ENCODE measurements around the gene GPS1.

DNA sequence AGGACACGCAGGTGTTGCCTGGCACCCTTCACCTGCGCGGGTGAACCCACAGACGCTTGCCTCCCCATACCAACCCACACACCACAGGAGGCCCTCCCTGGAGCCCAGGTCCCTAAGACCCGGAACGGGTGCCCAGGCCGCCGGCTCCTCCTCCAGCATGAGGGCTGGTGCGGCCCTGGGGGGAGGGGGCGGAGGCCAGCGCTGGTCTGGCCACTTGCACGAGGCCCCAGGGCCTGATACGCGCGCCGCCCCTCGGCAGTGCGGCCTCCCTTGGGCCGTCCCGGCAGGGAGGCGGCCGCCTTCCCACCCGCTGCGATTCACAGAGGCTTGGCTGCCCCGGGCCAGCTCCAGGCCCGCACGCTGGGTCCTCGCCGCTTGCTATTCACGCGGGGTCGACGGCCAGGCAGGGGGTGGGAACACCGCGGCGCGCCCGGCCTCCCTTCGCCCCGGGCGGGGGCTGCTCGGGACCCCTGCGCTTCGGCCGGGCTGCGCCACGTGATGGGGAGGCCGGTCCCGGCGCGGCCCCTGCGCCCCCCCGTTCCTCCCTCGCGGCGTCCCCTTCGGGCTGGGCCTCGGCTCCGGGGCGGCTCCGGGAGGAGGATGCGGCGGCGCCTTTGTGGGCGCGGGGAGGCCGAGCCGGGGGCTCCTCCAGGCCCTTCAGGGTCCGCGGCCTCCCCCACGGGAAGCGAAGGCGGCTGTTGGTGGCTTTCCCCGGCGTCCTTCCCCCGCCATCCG is 45.7 kb downstream of the GPS1 start:
- TF ChIP-seq TAF1 (IDR thresholded peaks at IDR 0.05; ENCODE audit: borderline replicate concordance, low read depth, low read length) (no peak), POLR2AphosphoS5 (IDR thresholded peaks at IDR 0.05; ENCODE audit: low read length) (no peak), BHLHE40 (IDR thresholded peaks at IDR 0.05; ENCODE audit: borderline replicate concordance in 1 of 2, low read depth in 2 of 2, low read length in 1 of 2) (peak in 1 of 2 experiments; percentile 64; a peak in 2 of 4 replicates), HCFC1 (IDR thresholded peaks at IDR 0.05; ENCODE audit: low read length) (no peak), EP300 (IDR thresholded peaks at IDR 0.05; ENCODE audit: borderline replicate concordance in 1 of 2, control insufficient read depth in 1 of 2, low read depth in 2 of 2, low read length in 2 of 2) (no peak)
- TF ChIP-seq, protein P1, sequence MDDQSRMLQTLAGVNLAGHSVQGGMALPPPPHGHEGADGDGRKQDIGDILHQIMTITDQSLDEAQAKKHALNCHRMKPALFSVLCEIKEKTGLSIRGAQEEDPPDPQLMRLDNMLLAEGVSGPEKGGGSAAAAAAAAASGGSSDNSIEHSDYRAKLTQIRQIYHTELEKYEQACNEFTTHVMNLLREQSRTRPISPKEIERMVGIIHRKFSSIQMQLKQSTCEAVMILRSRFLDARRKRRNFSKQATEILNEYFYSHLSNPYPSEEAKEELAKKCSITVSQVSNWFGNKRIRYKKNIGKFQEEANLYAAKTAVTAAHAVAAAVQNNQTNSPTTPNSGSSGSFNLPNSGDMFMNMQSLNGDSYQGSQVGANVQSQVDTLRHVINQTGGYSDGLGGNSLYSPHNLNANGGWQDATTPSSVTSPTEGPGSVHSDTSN (IDR thresholded peaks at IDR 0.05; ENCODE audit: insufficient replicate concordance, low read depth, low read length), result no peak
- TF ChIP-seq, protein P2, sequence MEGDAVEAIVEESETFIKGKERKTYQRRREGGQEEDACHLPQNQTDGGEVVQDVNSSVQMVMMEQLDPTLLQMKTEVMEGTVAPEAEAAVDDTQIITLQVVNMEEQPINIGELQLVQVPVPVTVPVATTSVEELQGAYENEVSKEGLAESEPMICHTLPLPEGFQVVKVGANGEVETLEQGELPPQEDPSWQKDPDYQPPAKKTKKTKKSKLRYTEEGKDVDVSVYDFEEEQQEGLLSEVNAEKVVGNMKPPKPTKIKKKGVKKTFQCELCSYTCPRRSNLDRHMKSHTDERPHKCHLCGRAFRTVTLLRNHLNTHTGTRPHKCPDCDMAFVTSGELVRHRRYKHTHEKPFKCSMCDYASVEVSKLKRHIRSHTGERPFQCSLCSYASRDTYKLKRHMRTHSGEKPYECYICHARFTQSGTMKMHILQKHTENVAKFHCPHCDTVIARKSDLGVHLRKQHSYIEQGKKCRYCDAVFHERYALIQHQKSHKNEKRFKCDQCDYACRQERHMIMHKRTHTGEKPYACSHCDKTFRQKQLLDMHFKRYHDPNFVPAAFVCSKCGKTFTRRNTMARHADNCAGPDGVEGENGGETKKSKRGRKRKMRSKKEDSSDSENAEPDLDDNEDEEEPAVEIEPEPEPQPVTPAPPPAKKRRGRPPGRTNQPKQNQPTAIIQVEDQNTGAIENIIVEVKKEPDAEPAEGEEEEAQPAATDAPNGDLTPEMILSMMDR (IDR thresholded peaks at IDR 0.05 in 2 of 3, conservative IDR thresholded peaks at IDR 0.05 in 1 of 3; ENCODE audit: control insufficient read depth in 2 of 3, extremely low read depth in 1 of 3, insufficient read depth in 1 of 3, low read depth in 3 of 3, low read length in 3 of 3), result no peak
